K562 (cell line): ENCODE measurements around the gene ABHD8. TPM values are rescaled to one million over a fixed set of nuclear protein-coding genes. Genes with fewer than 3 reads are reported as not detected.

Source experiments
- BCOR ChIP-seq: fragments of 450-650 bp; IDR thresholded peaks from 2 replicates; pipeline ENCODE4 v1.6.1; 2016
- ELF1 ChIP-seq: fragments of 200-800 bp; sonication (Bioruptor generic); IDR thresholded peaks from 2 replicates; pipeline ENCODE4 v1.6.1; 2016; ENCODE audit warnings: missing genetic modification characterization, missing compliant biosample characterization
- FOXK2 ChIP-seq, 2 experiments: fragments of 450-650 bp; IDR thresholded peaks in 1 of 2; conservative IDR thresholded peaks in 1 of 2; 2 replicates each; pipeline ENCODE4 v1.6.1; 2016; ENCODE audit warnings: low read depth in 2 of 2, mild to moderate bottlenecking in 1 of 2
- NR2C2 ChIP-seq, 2 experiments: fragments of 200-800 bp in 1 of 2; sonication (Bioruptor generic) in 1 of 2; sonication (generic) in 1 of 2; formaldehyde crosslinking in 1 of 2; IDR thresholded peaks; 2 replicates each; pipeline versions ENCODE4 v1.6.1 to v1.8.0; 2016 to 2022; ENCODE audit warnings: mild to moderate bottlenecking in 1 of 2, missing compliant biosample characterization in 1 of 2, missing genetic modification characterization in 1 of 2, missing genetic modification reagents in 1 of 2
- RBFOX2 ChIP-seq: fragments of 200-400 bp; formaldehyde crosslinking; IDR thresholded peaks from 2 replicates; pipeline ENCODE4 v1.6.1; 2017; ENCODE audit warnings: low read depth, mild to moderate bottlenecking, low read length, moderate library complexity
- ZBTB7A ChIP-seq: IDR thresholded peaks from 2 replicates; pipeline ENCODE4 v1.6.1; 2011; ENCODE audit warnings: low read depth, mild to moderate bottlenecking, low read length, moderate library complexity, borderline replicate concordance; ENCODE audit not compliant: control insufficient read depth
- polyA plus RNA-seq, 8 experiments: library from polyadenylated mRNA; depleted of rRNA in 4 of 8; stranded (reverse) in 5 of 8; unstranded in 3 of 8; fragments of >200 nt; fragmentation: Nextera tagmentation in 2 of 8; fragmentation: Illumina TruSeq in 1 of 8; extraction: Ambion mirVana in 2 of 8; extraction: Trizol in 1 of 8; gene quantifications; 2 replicates each; pipeline versions ENCODE4 v1.2.1 to v1.2.3, GENCODE V29; 2011 to 2014; ENCODE audit warnings: inconsistent platforms in 1 of 8, missing spikeins in 1 of 8
- total RNA-seq, 7 experiments: library from RNA; depleted of rRNA in 6 of 7; stranded (reverse); fragments of >200 nt in 6 of 7; fragmentation: Illumina TruSeq in 2 of 7; extraction: Trizol in 2 of 7; gene quantifications; 2 replicates each; pipeline versions ENCODE4 v1.2.1 to v1.2.3, GENCODE V29; 2011 to 2021; ENCODE audit warnings: low replicate concordance in 1 of 7
- TF ChIP-seq, protein P1 (sequence below): fragments of 450-650 bp; formaldehyde crosslinking; IDR thresholded peaks from 2 replicates; pipeline ENCODE4 v1.4.0; 2022; ENCODE audit warnings: missing genetic modification characterization

Gene ABHD8
- total and polyA plus RNA-seq, 9 of the 15 experiments (the other 6 are each of a cell fraction or from before 2014, with no cell fraction given), result 0.04 to 6.6 (median 2.0) TPM; not detected in 1

DNA sequence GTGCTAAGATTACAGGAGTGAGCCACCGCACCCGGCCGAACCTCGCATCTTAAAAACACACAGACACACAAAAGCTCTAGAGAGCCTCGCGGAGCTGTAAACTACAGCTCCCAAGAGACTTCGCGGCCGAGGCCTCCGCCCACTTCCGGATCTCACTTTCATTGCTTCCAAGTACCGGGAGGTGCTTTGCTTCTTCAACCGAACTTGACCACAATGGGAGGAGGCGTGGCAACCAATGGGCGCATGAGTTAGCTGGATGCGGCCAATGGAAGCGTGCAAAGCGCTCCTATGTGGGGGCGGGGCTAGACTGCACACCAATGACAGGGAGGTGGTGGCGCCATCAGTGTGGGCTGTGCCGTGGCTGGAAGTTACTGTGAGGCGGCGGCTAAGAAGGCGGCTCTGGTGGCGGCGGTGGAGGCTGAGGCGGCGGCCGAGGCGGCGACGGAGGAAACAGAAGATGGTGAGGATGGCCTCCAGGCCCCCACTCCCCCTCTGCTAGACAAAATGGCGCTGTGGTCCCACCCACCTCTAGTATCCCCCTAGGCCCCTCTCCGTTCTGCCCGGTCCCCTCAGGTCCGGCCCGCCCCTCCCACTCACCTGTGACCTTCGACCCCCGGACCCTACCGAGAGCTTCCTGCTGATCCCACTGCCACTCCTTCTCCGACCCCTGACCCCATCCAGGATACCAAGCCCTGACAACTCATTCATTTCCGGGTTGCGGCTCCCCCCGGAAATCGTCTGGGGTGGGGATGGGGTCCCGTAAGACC lies 6.2 kb upstream of the ABHD8 start, which contains the start of gene DDA1 (continued):
- TF ChIP-seq NR2C2 (CRISPR knock-in tag; IDR thresholded peaks at IDR 0.05) (peak; percentile 95), NR2C2 (tag; IDR thresholded peaks at IDR 0.05) (peak; percentile 100), RBFOX2 (peak; percentile 83), FOXK2 (conservative IDR thresholded peaks at IDR 0.05 in 1 of 2, IDR thresholded peaks at IDR 0.05 in 1 of 2; ENCODE audit: low read depth in 2 of 2) (peak; percentile 36; a peak in 2 of 4 replicates), ELF1 (tag) (peak; percentile 93), BCOR (0 out of 2 replicates have a peak, but pooled peaks have one; percentile 20), ZBTB7A (no peak; the same call in none of the 2 replicates)
- TF ChIP-seq, protein P1, sequence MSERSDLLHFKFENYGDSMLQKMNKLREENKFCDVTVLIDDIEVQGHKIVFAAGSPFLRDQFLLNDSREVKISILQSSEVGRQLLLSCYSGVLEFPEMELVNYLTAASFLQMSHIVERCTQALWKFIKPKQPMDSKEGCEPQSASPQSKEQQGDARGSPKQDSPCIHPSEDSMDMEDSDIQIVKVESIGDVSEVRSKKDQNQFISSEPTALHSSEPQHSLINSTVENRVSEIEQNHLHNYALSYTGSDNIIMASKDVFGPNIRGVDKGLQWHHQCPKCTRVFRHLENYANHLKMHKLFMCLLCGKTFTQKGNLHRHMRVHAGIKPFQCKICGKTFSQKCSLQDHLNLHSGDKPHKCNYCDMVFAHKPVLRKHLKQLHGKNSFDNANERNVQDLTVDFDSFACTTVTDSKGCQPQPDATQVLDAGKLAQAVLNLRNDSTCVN, result peak; percentile 7; the same call in 1 of the 2 replicates
